Neural crest cell (in vitro differentiated cells): ENCODE data around the gene ODC1. TPM values are rescaled to one million over a fixed set of nuclear protein-coding genes. Genes with fewer than 3 reads are reported as not detected.

Source experiments
- DNase-seq: peaks from one replicate; pipeline ENCODE4 v3.0.0; 2021; ENCODE audit warnings: low read depth, mixed read lengths, low spot score
- H3K27ac Mint-ChIP-seq: one replicate; pipeline ENCODE4 v1.8.0; 2021; ENCODE audit warnings: mild to moderate bottlenecking, mixed read lengths; ENCODE audit not compliant: unreplicated experiment
- H3K27me3 Mint-ChIP-seq: 2 replicates; pipeline ENCODE4 v1.8.0; 2021; ENCODE audit warnings: low read depth, mild to moderate bottlenecking, mixed read lengths
- H3K36me3 Mint-ChIP-seq: 2 replicates; pipeline ENCODE4 v1.8.0; 2021; ENCODE audit warnings: low read depth, mild to moderate bottlenecking, mixed read lengths
- H3K4me1 Mint-ChIP-seq: 2 replicates; pipeline ENCODE4 v1.8.0; 2021; ENCODE audit warnings: mixed read lengths
- H3K4me3 Mint-ChIP-seq: one replicate; pipeline ENCODE4 v1.8.0; 2021; ENCODE audit warnings: mild to moderate bottlenecking, mixed read lengths
- H3K9me3 Mint-ChIP-seq: 2 replicates; pipeline ENCODE4 v1.8.0; 2021; ENCODE audit warnings: mixed read lengths
- total RNA-seq: library from RNA; stranded (reverse); gene quantifications from 2 replicates; pipeline ENCODE4 v1.2.1, GENCODE V29; 2021
- TF ChIP-seq, protein P1 (sequence below): fragments of 200-600 bp; sonication (generic); conservative IDR thresholded peaks from 2 replicates; pipeline ENCODE4 v1.5.0; 2021; ENCODE audit warnings: antibody characterized with exemption, mild to moderate bottlenecking

Gene ODC1
- total RNA-seq, 1 donor from 2014 or later: 290 TPM

- H3K4me1 Mint-ChIP-seq: peaks cover 10% of the 10 kb centered on the region
- H3K36me3 Mint-ChIP-seq: no peaks in the 10 kb centered on the region
- no peaks in the 10 kb centered on the region for H3K9me3 Mint-ChIP-seq
- H3K27ac Mint-ChIP-seq: no peak overlapping the region
- no peak overlapping the region for H3K4me3 Mint-ChIP-seq
- TF ChIP-seq, protein P1, sequence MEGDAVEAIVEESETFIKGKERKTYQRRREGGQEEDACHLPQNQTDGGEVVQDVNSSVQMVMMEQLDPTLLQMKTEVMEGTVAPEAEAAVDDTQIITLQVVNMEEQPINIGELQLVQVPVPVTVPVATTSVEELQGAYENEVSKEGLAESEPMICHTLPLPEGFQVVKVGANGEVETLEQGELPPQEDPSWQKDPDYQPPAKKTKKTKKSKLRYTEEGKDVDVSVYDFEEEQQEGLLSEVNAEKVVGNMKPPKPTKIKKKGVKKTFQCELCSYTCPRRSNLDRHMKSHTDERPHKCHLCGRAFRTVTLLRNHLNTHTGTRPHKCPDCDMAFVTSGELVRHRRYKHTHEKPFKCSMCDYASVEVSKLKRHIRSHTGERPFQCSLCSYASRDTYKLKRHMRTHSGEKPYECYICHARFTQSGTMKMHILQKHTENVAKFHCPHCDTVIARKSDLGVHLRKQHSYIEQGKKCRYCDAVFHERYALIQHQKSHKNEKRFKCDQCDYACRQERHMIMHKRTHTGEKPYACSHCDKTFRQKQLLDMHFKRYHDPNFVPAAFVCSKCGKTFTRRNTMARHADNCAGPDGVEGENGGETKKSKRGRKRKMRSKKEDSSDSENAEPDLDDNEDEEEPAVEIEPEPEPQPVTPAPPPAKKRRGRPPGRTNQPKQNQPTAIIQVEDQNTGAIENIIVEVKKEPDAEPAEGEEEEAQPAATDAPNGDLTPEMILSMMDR: no peak
- no peak for DNase-seq
- no peaks in the 10 kb centered on the region for H3K27me3 Mint-ChIP-seq
Observed at GRCh38 chr2:10393640-10393982, 54.5 kb downstream of the ODC1 start.

- Mint-ChIP-seq H3K27ac (no peak overlapping the region), H3K4me1 (peaks cover 10% of the 10 kb centered on the region), H3K27me3 (no peaks in the 10 kb centered on the region), H3K4me3 (no peak overlapping the region), H3K36me3 (no peaks in the 10 kb centered on the region), H3K9me3 (no peaks in the 10 kb centered on the region)
- TF ChIP-seq, protein P1: no peak
- DNase-seq: no peak
Observed at GRCh38 chr2:10392951-10393639, 55.0 kb downstream of the ODC1 start.

GRCh38 chr2:10392548-10392947 is 55.6 kb downstream of the ODC1 start:
- no peaks in the 10 kb centered on the region for H3K9me3 Mint-ChIP-seq
- H3K27ac Mint-ChIP-seq: no peak overlapping the region
- peaks cover 10% of the 10 kb centered on the region for H3K4me1 Mint-ChIP-seq
- no peak overlapping the region for H3K4me3 Mint-ChIP-seq
- H3K27me3 Mint-ChIP-seq: no peaks in the 10 kb centered on the region
- no peak for DNase-seq
- H3K36me3 Mint-ChIP-seq: no peaks in the 10 kb centered on the region
- TF ChIP-seq, protein P1: no peak

DNA sequence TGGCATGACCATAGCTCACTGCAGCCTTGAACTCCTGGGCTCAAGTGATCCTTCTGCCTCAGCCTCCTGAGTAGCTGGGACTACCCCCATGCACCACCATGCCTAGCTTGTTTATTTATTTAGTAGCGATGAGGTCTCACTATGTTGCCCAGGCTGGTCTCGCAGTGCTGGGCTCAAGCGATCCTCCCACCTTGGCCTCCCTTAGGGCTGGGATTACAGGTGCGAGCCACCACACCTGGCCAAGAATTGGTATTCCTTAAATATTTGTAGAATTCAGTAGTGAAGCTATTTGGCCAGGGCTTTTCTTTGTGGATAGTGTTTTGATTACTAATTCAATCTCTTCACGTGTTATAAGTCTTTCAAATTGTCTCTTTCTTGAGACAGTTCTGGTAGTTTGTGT is 56.0 kb downstream of the ODC1 start:
- no peaks in the 10 kb centered on the region for H3K36me3 Mint-ChIP-seq

DNA sequence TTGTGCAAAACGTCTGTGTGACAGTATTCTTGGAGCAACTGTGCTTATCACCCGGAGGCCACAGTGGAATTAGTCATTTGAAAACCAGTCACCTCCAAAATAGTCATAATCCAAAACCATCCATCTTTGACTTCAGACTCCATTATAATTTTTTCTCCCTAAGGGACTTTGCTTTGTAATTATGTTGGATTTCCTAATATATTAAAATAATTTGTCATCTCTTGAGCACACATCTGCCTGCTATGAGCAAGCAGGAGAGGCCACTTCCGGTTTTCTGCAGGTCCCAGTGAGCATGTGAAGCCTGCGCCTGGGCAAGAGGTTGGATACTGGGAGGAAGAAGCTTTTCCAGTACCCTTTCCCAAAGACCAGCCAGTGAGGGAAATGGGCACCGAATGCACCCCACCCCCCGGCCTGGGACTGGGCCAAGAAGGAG is 57.7 kb downstream of the ODC1 start:
- no peaks in the 10 kb centered on the region for H3K9me3 Mint-ChIP-seq
- DNase-seq: no peak
- peak overlapping the region; percentile 43 for H3K27ac Mint-ChIP-seq
- H3K4me3 Mint-ChIP-seq: no peak overlapping the region
- H3K36me3 Mint-ChIP-seq: no peaks in the 10 kb centered on the region
- TF ChIP-seq, protein P1: no peak
- no peaks in the 10 kb centered on the region for H3K27me3 Mint-ChIP-seq
- H3K4me1 Mint-ChIP-seq: peaks cover 15% of the 10 kb centered on the region

More for the DNA sequence above, 56.0 kb downstream of the ODC1 start:
- Mint-ChIP-seq H3K27me3 (no peaks in the 10 kb centered on the region), H3K27ac (no peak overlapping the region), H3K9me3 (no peaks in the 10 kb centered on the region), H3K4me3 (no peak overlapping the region), H3K4me1 (peaks cover 10% of the 10 kb centered on the region)
- TF ChIP-seq, protein P1: no peak
- no peak for DNase-seq

Other genes starting within 250 kb of the ODC1 start
- 16.2 and 17.3 TPM in 2 replicates for gene HPCAL1, start 145.4 kb downstream of the ODC1 start, total RNA-seq
- 31.0 and 31.4 TPM in 2 replicates for gene NOL10, start 241.6 kb upstream of the ODC1 start, total RNA-seq